Loucy (cell line): ENCODE results near the gene GRK3.

Experiments
- EZH2phosphoT487 ChIP-seq: fragments of 200-600 bp; IDR thresholded peaks from 2 replicates; pipeline ENCODE4 v1.6.1; 2018; ENCODE audit warnings: antibody characterized with exemption, mild to moderate bottlenecking, moderate library complexity, borderline replicate concordance
- TF ChIP-seq, protein P1 (sequence below): fragments of 200-600 bp; sonication (generic); conservative IDR thresholded peaks from 2 replicates; pipeline ENCODE4 v1.5.1; 2014; ENCODE audit warnings: mild to moderate bottlenecking, antibody characterized with exemption, low read length

DNA sequence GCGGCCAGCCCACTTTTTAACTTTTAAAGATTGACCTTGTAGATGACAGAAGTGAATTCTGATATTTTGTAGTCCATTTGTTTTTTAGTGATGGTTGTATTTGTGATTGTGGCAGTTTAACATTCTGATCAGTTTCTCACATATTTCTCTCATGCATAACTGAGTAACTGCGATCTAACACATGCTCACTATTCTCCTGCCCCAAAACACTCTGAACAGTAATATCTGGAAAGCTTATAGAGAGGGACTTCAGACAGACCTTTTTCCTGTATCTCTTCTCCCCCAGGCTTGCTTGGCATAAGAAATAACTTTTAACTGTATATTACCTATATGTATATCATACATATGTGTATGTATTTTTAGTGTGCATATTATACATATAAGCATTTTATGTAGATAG, 140.2 kb downstream of the GRK3 start:
- no peak for TF ChIP-seq EZH2phosphoT487
- TF ChIP-seq, protein P1, sequence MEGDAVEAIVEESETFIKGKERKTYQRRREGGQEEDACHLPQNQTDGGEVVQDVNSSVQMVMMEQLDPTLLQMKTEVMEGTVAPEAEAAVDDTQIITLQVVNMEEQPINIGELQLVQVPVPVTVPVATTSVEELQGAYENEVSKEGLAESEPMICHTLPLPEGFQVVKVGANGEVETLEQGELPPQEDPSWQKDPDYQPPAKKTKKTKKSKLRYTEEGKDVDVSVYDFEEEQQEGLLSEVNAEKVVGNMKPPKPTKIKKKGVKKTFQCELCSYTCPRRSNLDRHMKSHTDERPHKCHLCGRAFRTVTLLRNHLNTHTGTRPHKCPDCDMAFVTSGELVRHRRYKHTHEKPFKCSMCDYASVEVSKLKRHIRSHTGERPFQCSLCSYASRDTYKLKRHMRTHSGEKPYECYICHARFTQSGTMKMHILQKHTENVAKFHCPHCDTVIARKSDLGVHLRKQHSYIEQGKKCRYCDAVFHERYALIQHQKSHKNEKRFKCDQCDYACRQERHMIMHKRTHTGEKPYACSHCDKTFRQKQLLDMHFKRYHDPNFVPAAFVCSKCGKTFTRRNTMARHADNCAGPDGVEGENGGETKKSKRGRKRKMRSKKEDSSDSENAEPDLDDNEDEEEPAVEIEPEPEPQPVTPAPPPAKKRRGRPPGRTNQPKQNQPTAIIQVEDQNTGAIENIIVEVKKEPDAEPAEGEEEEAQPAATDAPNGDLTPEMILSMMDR, result no peak
